A549 (cell line): Measurements from ENCODE around the gene PHKB. TPM values are rescaled to one million over a fixed set of nuclear protein-coding genes. Genes with fewer than 3 reads are reported as not detected.
A peak's percentile ranks its signal among the peaks of the same experiment; 100 is the strongest.

Experiments used
- ATAC-seq, 2 experiments: fragments of 200-7000 bp in 1 of 2; fragments of >200 bp in 1 of 2; cut with Nextera tagmentation in 1 of 2; cut with Tn5 transposase in 1 of 2; 3 replicates each; pipeline versions ENCODE4 v1.8.0 to v1.9.1; 2018 to 2020; ENCODE audit warnings: mild to moderate bottlenecking in 1 of 2, moderate library complexity in 1 of 2
- CTCF ChIA-PET: fragments of 300-600 bp; sonication (Branson Sonifier 250); formaldehyde crosslinking; extraction: SDS; loops from one replicate; lab custom pipeline; 2021; ENCODE audit warnings: antibody characterized with exemption, inconsistent platforms; lab: Yijun Ruan, JAX
- POLR2A ChIA-PET: fragments of 350-600 bp; formaldehyde crosslinking; extraction: SDS; loops from one replicate; lab custom pipeline; 2021; ENCODE audit warnings: antibody characterized with exemption, inconsistent platforms; lab: Yijun Ruan, JAX
- DNase-seq, 2 experiments: peaks; one replicate each; pipeline versions ENCODE4 v3.0.0 to v3.0.0-alpha.2; 2011 to 2016; ENCODE audit warnings: low read depth in 1 of 2, low spot score in 1 of 2
- FAIRE-seq: peaks from 2 replicates; lab custom pipeline; 2011; peaks lifted over from hg19 to GRCh38; lab: Jason Lieb, UNC
- H3K27ac ChIP-seq, 2 experiments: fragments of >200 bp; sonication (Bioruptor Twin); formaldehyde crosslinking; 3 replicates each; pipeline ENCODE4 v1.5.1; 2016 to 2017
- H3K4me1 ChIP-seq: fragments of >200 bp; sonication (Bioruptor Twin); formaldehyde crosslinking; 3 replicates; pipeline ENCODE4 v1.6.1; 2016
- H3K4me2 ChIP-seq: fragments of >200 bp; sonication (Bioruptor Twin); formaldehyde crosslinking; 3 replicates; pipeline ENCODE4 v1.6.1; 2016
- H3K4me3 ChIP-seq: fragments of >200 bp; sonication (Bioruptor Twin); formaldehyde crosslinking; 3 replicates; pipeline ENCODE4 v1.5.1; 2016
- H3K9me3 ChIP-seq: fragments of >200 bp; sonication (Bioruptor Twin); formaldehyde crosslinking; 3 replicates; pipeline ENCODE4 v1.6.1; 2016
- ATOH8 ChIP-seq: fragments of 250-450 bp; sonication (Bioruptor Pico); IDR thresholded peaks from 2 replicates; pipeline ENCODE4 v1.5.0; 2020; ENCODE audit warnings: low read depth, mild to moderate bottlenecking, moderate library complexity
- CBX2 ChIP-seq: fragments of 200-600 bp; sonication (generic); IDR thresholded peaks from 2 replicates; pipeline ENCODE4 v1.6.1; 2016; ENCODE audit warnings: low read depth, mild to moderate bottlenecking, borderline replicate concordance
- CBX8 ChIP-seq: fragments of 200-600 bp; sonication (generic); IDR thresholded peaks from 2 replicates; pipeline ENCODE4 v1.6.1; 2016
- CHD2 ChIP-seq: fragments of 150-350 bp; IDR thresholded peaks from 2 replicates; pipeline ENCODE4 v1.6.1; 2014; ENCODE audit warnings: low read length; ENCODE audit not compliant: partially characterized antibody
- CTCF ChIP-seq: fragments of >200 bp; sonication (Bioruptor Twin); formaldehyde crosslinking; IDR thresholded peaks from 3 replicates; pipeline ENCODE4 v1.5.1; 2016
- EHF ChIP-seq: fragments of 250-450 bp; sonication (Bioruptor Pico); IDR thresholded peaks from 2 replicates; pipeline ENCODE4 v1.5.0; 2020; ENCODE audit warnings: mild to moderate bottlenecking
- EHMT2 ChIP-seq: fragments of 200-600 bp; sonication (generic); IDR thresholded peaks from 2 replicates; pipeline ENCODE4 v1.6.1; 2016; ENCODE audit warnings: antibody characterized with exemption, low read depth, mild to moderate bottlenecking, moderate library complexity
- ELK1 ChIP-seq: fragments of 150-350 bp; IDR thresholded peaks from 2 replicates; pipeline ENCODE4 v1.6.1; 2014; ENCODE audit warnings: low read depth, mild to moderate bottlenecking, low read length
- ESRRA ChIP-seq: fragments of 150-350 bp; IDR thresholded peaks from 2 replicates; pipeline ENCODE4 v1.6.1; 2014; ENCODE audit warnings: mild to moderate bottlenecking, low read length, borderline replicate concordance
- FOXS1 ChIP-seq: fragments of 250-450 bp; sonication (Bioruptor Pico); IDR thresholded peaks from 2 replicates; pipeline ENCODE4 v1.5.0; 2020; ENCODE audit warnings: mild to moderate bottlenecking, moderate library complexity
- HDAC2 ChIP-seq: fragments of 200-600 bp; sonication (generic); IDR thresholded peaks from 2 replicates; pipeline ENCODE4 v1.6.1; 2016
- HEYL ChIP-seq: fragments of 250-450 bp; sonication (Bioruptor Pico); IDR thresholded peaks from 2 replicates; pipeline ENCODE4 v1.8.0; 2021; ENCODE audit warnings: mild to moderate bottlenecking, moderate library complexity
- HOXA7 ChIP-seq: fragments of 250-450 bp; sonication (Bioruptor Pico); IDR thresholded peaks from 2 replicates; pipeline ENCODE4 v1.5.0; 2020; ENCODE audit warnings: mild to moderate bottlenecking, moderate library complexity
- HOXB5 ChIP-seq: fragments of 250-450 bp; sonication (Bioruptor Pico); IDR thresholded peaks from 2 replicates; pipeline ENCODE4 v1.5.0; 2020; ENCODE audit warnings: mild to moderate bottlenecking, moderate library complexity
- JUN ChIP-seq, 2 experiments: fragments of >200 bp; sonication (Bioruptor Twin); formaldehyde crosslinking; IDR thresholded peaks; 2 replicates in 1 of 2; 3 replicates in 1 of 2; pipeline ENCODE4 v1.6.1; 2016 to 2017
- JUNB ChIP-seq: fragments of >200 bp; sonication (Bioruptor Twin); formaldehyde crosslinking; IDR thresholded peaks from 2 replicates; pipeline ENCODE4 v1.6.1; 2016
- KDM5A ChIP-seq: fragments of 200-600 bp; sonication (generic); IDR thresholded peaks from 2 replicates; pipeline ENCODE4 v1.6.1; 2016; ENCODE audit warnings: antibody characterized with exemption, mild to moderate bottlenecking
- MAZ ChIP-seq: fragments of 150-350 bp; IDR thresholded peaks from 2 replicates; pipeline ENCODE4 v1.6.1; 2014; ENCODE audit warnings: antibody characterized with exemption, low read depth, low read length, borderline replicate concordance
- NFE2L2 ChIP-seq: fragments of 150-350 bp; conservative IDR thresholded peaks from 2 replicates; pipeline ENCODE4 v1.6.1; 2014; ENCODE audit warnings: low read length
- NPAS2 ChIP-seq: fragments of 250-450 bp; sonication (Bioruptor Pico); IDR thresholded peaks from 2 replicates; pipeline ENCODE4 v1.8.0; 2022; ENCODE audit warnings: mild to moderate bottlenecking, moderate library complexity, borderline replicate concordance
- NR3C1 ChIP-seq: fragments of >200 bp; sonication (Bioruptor Twin); formaldehyde crosslinking; IDR thresholded peaks from 3 replicates; pipeline ENCODE4 v1.6.1; 2017
- POLR2A ChIP-seq: IDR thresholded peaks from 2 replicates; pipeline ENCODE4 v1.6.1; 2012; ENCODE audit warnings: mild to moderate bottlenecking, low read length
- POLR2AphosphoS2 ChIP-seq: conservative IDR thresholded peaks from 2 replicates; pipeline ENCODE4 v1.6.1; 2012; ENCODE audit warnings: low read length, improper control_type of control experiment, inconsistent platforms
- RARB ChIP-seq: fragments of 250-450 bp; sonication (Bioruptor Pico); IDR thresholded peaks from 2 replicates; pipeline ENCODE4 v1.8.0; 2021; ENCODE audit warnings: mild to moderate bottlenecking, moderate library complexity
- RFX5 ChIP-seq: fragments of 450-650 bp; IDR thresholded peaks from 2 replicates; pipeline ENCODE4 v1.7.1; 2014; ENCODE audit warnings: antibody characterized with exemption, mild to moderate bottlenecking, moderate library complexity
- RNF2 ChIP-seq: fragments of 200-600 bp; sonication (generic); IDR thresholded peaks from 2 replicates; pipeline ENCODE4 v1.6.1; 2016; ENCODE audit warnings: low read depth, mild to moderate bottlenecking, antibody characterized with exemption, moderate library complexity, borderline replicate concordance
- SREBF2 ChIP-seq: fragments of 450-650 bp; IDR thresholded peaks from 2 replicates; pipeline ENCODE4 v1.6.1; 2014; ENCODE audit warnings: mild to moderate bottlenecking, moderate library complexity
- TFCP2L1 ChIP-seq: fragments of 250-450 bp; sonication (Bioruptor Pico); IDR thresholded peaks from 2 replicates; pipeline ENCODE4 v1.5.0; 2021; ENCODE audit warnings: mild to moderate bottlenecking
- TP53 ChIP-seq: fragments of 250-450 bp; sonication (Bioruptor Pico); IDR thresholded peaks from 2 replicates; pipeline ENCODE4 v1.5.0; 2021; ENCODE audit warnings: mild to moderate bottlenecking, moderate library complexity
- ZC3H11A ChIP-seq: fragments of 450-650 bp; IDR thresholded peaks from 2 replicates; pipeline ENCODE4 v1.6.1; 2014; ENCODE audit warnings: antibody characterized with exemption, mild to moderate bottlenecking
- ZNF302 ChIP-seq: fragments of 250-450 bp; sonication (Bioruptor Pico); IDR thresholded peaks from 2 replicates; pipeline ENCODE4 v1.9.0; 2021; ENCODE audit warnings: inconsistent platforms, mild to moderate bottlenecking, moderate library complexity
- ZSCAN20 ChIP-seq: fragments of 250-450 bp; sonication (Bioruptor Pico); IDR thresholded peaks from 2 replicates; pipeline ENCODE4 v1.8.0; 2022; ENCODE audit warnings: mild to moderate bottlenecking, moderate library complexity
- WGBS: methylation state at CpG from one replicate; pipeline ENCODE4 v1.1.6; 2017; ENCODE audit errors: missing lambda C conversion rate; 5-methylcytosine and 5-hydroxymethylcytosine counted together
- polyA plus RNA-seq, 4 experiments: library from polyadenylated mRNA; depleted of rRNA in 3 of 4; stranded (reverse); fragments of >200 nt; fragmentation: RNase III in 1 of 4; extraction: RNeasy Plus Mini Kit Qiagen cat#74134 plus additional on column Dnase treatment in 1 of 4; gene quantifications; 2 replicates in 3 of 4; 3 replicates in 1 of 4; pipeline ENCODE4 v1.2.3, GENCODE V29; 2011 to 2017

Gene PHKB
- polyA plus RNA-seq, 2 of the 4 experiments (the other 2 are of a cell fraction), result 33.2 to 96.8 TPM

- TF ChIP-seq ESRRA (no peak), SREBF2 (no peak), FOXS1 (no peak), KDM5A (no peak), JUN (IDR thresholded peaks at IDR 0.05) (no peak), NFE2L2 (no peak), CHD2 (no peak), JUNB (no peak)
- TF ChIP-seq, all 56 proteins: peak for 0
- Histone ChIP-seq H3K4me3 (no peak overlapping the region), H3K9me3 (no peaks in the 10 kb centered on the region), H3K4me2 (no peak overlapping the region), H3K27ac (no peak overlapping the region), H3K4me1 (peaks cover 11% of the 10 kb centered on the region; the same call in 2 of the 3 replicates)
- DNase-seq, result no peak
- ATAC-seq, result no peak
- FAIRE-seq, result no peak
- POLR2A ChIA-PET, result no interaction called here
- 95% methylated on average over 3 of the region's 3 CpGs for WGBS
- CTCF ChIA-PET, result no interaction called here
Measured at GRCh38 chr16:47449788-47450187, 11.3 kb upstream of the PHKB start.

GRCh38 chr16:47458331-47458730 lies 2.8 kb upstream of the PHKB start:
- Histone ChIP-seq H3K27ac (no peak overlapping the region), H3K9me3 (no peaks in the 10 kb centered on the region), H3K4me1 (peaks cover 17% of the 10 kb centered on the region), H3K4me2 (no peak overlapping the region), H3K4me3 (no peak overlapping the region)
- ATAC-seq (no peak), FAIRE-seq (no peak), DNase-seq (no peak)
- TF ChIP-seq EHF (CRISPR knock-in tag), result no peak
- no peak for TF ChIP-seq EHMT2
- no peak for TF ChIP-seq JUNB
- TF ChIP-seq POLR2A, result no peak
- no peak for TF ChIP-seq HEYL (CRISPR knock-in tag)
- TF ChIP-seq JUN (IDR thresholded peaks at IDR 0.05), result no peak
- TF ChIP-seq MAZ, result no peak
- TF ChIP-seq ZC3H11A, result no peak
- no peak for TF ChIP-seq CBX2
- TF ChIP-seq HOXA7 (CRISPR knock-in tag), result no peak
- no peak for TF ChIP-seq ZSCAN20 (CRISPR knock-in tag)
- no peak for TF ChIP-seq FOXS1
- no peak for TF ChIP-seq ZNF302 (CRISPR knock-in tag)
- no peak for TF ChIP-seq CTCF
- WGBS, result 92% methylated on average over 2 of the region's 2 CpGs
- POLR2A ChIA-PET, result no interaction called here
- CTCF ChIA-PET, result interaction anchor here (1.5 kb wide), 1 partner anchor 316 kb away, joined by 3 read pairs; no protein-coding TSS in a partner anchor

- CTCF ChIA-PET, result interaction anchor here (0.8 to 0.9 kb wide), 2 partner anchors 318 to 697 kb away, joined by 3 to 4 read pairs; no protein-coding TSS in a partner anchor
- POLR2A ChIA-PET, result interaction anchor here (1.0 kb wide), 1 partner anchor 705 kb away, joined by 4 read pairs; no protein-coding TSS in a partner anchor
- Histone ChIP-seq H3K9me3 (no peaks in the 10 kb centered on the region), H3K4me1 (peaks cover 17% of the 10 kb centered on the region), H3K4me3 (peak overlapping the region; percentile 80), H3K4me2 (peak overlapping the region; percentile 86), H3K27ac (peak overlapping the region in 1 of 2 experiments; percentile 97; a peak in 3 of 6 replicates)
- FAIRE-seq, result no peak
- TF ChIP-seq HOXB5 (CRISPR knock-in tag) (no peak), HOXA7 (CRISPR knock-in tag) (no peak), POLR2AphosphoS2 (no peak), NFE2L2 (no peak), HDAC2 (no peak), RFX5 (no peak), JUNB (no peak), RNF2 (no peak), FOXS1 (no peak), ATOH8 (CRISPR knock-in tag) (no peak), CBX8 (no peak), TP53 (CRISPR knock-in tag) (no peak), TFCP2L1 (CRISPR knock-in tag) (no peak), ELK1 (no peak), NR3C1 (no peak), ZSCAN20 (CRISPR knock-in tag) (no peak), EHMT2 (no peak), RARB (no peak), NPAS2 (CRISPR knock-in tag) (no peak)
- DNase-seq, result no peak
- WGBS, result 88% methylated on average over 1 of the region's 1 CpG
- no peak for ATAC-seq
Measured at GRCh38 chr16:47459603-47460002, 1.5 kb upstream of the PHKB start.
